Measurements from ENCODE around the gene TTC39A.
"Not testable (repeated sequence)": the region's sequence is repeated elsewhere in the genome, so short reads cannot be mapped to it uniquely, and the experiment has no call there.

The TTC39A gene

DNA sequence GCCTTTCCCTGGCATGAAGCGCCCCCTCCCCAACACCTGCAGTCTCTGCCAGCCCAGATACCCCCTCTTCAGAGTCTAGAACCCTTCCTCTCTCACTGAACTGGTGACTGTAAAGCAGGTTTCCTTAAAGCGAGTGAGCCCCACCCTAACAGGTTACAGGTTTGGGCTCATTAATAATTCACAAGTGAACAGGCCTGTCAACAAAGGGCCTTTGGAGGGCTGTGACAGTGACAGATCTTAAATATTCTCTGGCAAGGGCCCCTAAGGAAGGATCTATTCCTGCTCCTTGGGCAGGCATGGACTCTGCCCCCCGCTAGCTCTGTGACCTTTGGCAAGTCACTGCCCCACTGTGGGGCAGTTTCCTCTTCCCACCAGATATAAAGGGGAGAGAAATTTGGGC is 5.6 kb upstream of the TTC39A start:
- DNase-seq, result no peak

DNA sequence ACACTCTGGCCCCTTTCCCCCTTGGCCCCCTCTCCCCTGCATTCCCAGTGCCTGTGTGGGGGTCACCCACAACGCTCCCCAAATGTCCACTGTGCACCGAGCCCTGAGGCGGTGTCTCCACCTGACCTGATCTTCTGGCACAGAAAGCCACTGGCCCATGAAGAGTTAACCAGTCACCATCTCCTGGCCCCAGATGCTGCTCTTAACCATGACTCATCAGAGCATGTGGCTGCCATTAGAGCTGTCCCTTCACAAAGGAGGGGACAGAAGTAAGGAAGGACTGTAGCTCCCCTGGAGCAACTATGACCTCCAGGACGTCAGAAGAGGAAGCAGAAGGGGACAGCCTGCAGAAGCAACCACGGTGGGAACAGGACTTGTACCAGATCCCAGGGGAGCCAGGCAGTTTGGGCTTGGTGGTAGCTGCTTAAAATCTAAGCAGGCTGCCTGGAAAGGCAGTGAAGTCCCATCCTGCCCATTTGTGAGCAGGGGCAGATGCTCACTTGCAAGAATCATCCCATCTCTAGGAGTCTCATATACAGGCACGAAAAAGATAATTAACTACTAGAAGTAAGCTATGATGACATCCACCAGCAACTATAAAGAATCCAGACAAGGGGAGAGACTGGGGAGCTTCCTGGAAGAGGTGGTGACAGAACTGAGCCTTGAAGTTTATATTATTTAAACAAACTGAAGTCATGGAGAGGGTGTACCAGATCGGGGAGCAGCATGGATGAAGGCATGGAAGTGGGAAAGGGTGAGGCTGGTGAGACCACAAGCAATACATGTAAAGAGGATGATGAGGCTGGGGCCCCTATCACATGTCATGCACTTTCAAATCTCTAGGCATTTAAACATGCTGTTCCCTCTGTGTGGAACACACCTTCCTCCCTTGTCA is 1.1 kb upstream of the TTC39A start:
- DNase-seq, result no peak

DNA sequence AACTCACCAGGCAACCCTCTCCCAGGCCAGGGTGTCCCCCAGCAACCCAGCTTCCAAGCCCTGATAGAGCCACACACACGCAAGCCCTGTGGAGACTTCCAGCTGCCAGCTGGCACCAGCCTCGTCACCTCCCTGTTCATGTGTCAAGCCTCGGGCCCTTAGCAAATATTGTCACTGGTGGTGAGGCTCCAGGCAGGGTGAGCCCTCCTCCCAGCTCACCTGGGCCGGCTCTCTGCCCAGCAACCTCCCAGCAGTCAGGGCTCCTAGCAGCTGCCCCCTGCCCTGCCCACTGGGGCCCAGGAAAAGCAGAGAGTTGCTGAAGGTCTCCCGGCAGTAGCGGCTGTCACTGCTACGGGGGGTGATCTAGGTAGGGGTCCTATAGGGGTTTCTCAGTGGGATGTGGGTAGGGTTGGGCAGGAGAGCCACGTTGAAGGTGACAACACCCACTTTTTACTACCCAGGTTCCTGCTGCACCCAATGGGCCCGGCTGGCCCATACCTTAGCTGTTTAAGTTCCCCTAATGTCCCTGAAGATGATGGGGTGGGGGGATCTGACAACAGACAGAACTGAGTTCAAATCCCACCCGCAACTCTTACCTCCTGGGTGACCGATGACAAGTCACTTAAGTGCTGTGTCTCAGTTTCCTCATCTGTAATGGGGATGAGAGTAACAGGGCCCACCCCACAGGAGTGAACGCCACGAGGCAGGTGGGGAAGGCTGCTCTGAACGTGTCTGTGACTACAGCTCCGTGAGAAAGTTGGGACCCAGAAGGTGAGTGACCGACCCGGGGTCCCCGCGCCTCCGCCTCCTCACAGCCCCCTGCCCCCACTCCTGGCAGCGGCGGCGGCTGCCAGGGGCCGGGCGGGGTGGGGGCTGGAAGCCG is 678 bp downstream of the TTC39A start:
- no peak for DNase-seq

- DNase-seq, result no peak
These were observed 1.4 kb downstream of the TTC39A start for GRCh38 chr1:51328926-51329325.

DNA sequence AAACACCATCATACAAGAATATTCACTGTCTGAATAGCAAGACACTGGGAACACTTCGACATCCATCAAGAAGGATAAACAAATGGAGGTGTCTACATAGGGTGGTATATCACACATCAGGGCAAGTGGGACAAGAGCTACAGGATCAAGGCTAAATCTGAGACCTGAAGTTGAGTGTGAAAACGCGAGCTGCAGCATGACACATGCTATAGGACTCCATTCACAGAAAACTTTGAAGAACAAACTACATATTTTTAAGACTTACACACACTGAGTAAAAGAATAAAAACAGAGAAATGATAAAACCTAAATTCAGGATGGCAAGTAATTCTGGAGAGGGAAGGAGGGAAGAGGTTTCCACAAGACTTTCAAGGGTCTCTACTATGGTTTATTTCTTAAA is 2.1 kb downstream of the TTC39A start:
- no peak for DNase-seq

DNA sequence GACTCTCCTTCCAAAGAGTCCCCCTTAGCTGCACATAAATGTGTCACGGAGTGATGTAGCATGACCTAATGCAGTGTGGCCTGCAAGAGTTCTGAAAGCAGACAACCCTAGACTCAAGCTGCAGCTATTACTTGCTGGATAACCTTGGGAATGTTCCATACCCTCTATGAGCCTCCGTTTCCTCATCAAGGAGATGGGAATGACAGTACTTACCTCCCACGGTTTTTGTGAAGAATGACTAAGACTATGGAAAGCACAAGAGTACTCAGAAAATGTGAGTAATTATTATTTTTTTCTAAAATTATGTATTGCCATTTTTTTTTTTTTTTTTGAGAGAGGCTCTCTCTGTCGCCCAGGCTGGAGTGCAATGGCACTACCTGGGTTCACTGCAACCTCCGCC is 3.0 kb downstream of the TTC39A start:
- DNase-seq, result no peak

- no peak for DNase-seq
These were observed 3.5 kb downstream of the TTC39A start for GRCh38 chr1:51326839-51327238.

GRCh38 chr1:51325878-51326755 is 4.2 kb downstream of the TTC39A start:
- no peak for DNase-seq

GRCh38 chr1:51325391-51325790 is 5.0 kb downstream of the TTC39A start:
- no peak for DNase-seq

DNA sequence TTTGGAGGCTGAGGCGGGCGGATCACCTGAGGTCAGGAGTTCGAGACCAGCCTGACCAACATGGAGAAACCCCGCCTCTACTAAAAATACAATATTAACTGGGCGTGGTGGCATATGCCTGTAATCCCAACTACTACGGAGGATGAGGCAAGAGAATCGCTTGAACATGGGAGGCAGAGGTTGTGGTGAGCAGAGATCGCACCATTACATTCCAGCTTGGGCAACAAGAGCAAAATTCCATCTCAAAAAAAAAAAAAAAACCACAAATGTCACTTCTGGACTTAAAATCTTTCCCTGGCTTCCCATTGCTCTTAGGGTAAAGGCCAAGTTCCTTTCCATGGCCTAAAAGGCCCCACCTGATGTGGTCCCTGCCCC is 5.4 kb downstream of the TTC39A start:
- DNase-seq, result not testable (repeated sequence)

- DNase-seq, result no peak
These were observed 5.9 kb downstream of the TTC39A start for GRCh38 chr1:51324251-51325010.

DNA sequence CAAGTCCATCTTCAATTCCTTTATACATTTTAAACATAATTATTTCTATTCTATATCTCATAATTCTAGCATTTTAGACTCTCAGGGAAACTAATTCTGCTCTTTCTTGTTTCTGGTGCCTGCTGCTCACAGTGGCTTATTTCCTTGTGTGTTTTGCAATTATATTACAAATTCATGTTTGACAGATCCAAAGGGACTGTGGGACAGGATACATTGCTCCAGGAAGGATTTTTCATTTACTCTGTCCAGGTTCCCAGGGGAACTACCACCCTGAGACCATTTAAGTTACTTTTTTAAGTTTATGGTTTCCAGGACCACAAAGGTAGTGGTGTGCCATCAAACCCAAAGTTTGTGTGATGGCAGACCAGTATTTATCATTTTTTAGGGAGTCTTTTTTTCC is 6.6 kb downstream of the TTC39A start:
- no peak for DNase-seq

- no peak for DNase-seq
These were observed 7.8 kb downstream of the TTC39A start for GRCh38 chr1:51322417-51323101.

DNA sequence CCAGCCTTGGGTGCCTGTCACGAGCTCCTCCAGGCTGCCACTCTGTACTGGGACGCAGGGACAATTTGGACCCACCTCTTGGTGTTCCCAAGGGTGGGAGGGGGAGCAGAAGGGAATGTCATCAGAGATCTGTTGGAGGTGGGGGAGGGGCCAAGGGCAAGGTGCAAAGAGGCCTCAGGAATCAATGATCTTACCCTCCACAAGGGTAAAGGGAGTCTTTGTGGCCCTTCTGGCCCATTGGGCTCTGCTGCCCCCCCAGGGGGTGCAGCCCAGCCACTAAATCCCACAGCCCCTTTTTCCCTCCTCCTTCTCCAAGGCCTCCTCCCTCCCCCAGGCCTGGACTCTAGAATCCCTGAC is 8.5 kb downstream of the TTC39A start:
- DNase-seq, result no peak

GRCh38 chr1:51320967-51321923 is 9.1 kb downstream of the TTC39A start:
- no peak for DNase-seq

DNA sequence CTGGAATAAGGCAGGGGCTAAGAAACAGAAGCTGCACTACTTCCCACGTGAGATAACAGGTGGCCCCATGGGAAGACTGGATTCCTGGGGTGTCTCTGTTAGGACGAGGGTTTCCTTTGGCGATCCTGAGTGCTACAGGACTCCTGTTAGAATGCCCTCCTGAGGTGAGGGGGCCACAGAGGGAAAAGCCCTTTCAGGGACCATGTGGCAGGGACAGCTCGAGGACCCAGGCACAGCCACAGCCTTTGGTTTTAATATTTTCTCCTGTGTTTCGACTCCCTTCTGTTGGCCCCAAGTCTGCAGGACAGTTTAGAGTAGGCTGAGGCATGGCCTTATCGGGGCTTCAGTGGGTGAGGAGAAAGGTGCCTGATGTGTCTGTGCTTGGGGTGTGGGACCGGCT is 12.6 kb downstream of the TTC39A start:
- DNase-seq, result no peak

DNA sequence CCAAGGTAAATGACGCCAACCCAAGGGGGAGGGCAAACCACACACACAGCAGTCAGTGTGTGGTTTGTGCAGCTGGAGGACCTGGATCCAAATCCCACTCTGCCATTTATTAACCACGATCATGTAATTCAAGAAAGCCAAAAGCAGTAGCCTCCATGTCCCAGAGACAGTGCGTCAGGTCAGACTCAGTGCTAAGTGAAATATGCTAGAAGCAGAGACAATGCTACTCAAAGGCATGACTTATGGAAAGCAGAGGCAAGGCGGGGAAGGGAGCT is 13.6 kb downstream of the TTC39A start:
- no peak for DNase-seq

DNA sequence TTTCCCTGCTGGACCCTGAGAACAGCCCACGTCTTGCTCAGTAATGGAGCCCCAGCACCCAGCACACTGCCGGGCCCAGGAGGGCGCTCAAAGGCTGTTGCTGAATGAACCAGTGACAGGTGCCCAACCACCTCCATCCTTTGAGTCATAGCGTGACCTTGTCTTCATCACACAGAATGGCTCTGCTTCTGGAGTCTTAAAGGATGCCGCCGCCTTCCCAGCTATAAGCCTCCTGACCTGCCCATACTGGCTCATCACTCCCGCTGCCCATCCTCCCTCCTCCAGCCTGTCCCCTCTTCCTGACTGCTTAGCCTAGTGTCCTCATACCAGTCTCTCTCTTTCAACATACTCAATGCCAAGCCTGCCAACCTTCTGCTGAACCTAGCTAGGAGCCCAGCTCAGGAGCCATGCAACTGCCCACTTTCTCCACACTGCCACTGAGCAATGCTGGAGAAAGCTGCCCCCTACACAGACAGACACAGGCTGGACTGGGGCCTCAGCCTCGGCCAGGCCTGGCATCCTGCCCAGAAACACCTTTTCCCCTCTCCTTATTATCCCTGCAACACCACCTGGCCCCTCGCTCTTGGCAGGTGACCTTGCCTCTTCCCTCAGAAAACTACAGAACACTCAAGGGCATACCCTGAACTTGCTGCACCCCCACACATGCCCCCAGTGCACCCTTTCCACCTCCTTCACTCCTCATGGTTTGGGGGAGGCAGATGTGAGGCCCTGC is 14.1 kb downstream of the TTC39A start:
- DNase-seq, result no peak

DNA sequence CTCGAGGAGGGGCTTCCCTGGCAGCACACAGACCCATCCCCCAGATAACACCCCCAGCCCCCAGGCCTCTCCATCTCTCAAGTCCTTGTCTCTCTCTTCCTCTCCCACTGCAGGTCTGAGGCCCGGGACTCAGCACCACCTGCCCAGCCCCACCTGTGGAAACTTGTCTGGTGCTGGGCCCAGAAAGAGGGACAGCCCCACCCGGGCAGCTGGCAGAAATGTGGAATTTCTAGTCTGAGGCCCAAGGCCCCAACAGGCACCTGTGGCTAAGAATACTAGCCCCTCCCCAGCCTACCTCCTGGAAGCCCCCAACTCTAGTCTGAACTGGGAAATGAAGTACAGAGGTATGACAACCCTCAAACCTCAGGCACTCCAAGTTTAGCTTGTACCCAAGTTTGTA is 15.4 kb downstream of the TTC39A start:
- no peak for DNase-seq
